GM19324 (cell line): ENCODE results near the gene SLC38A6.

Experiments
- ATAC-seq: cut with Tn5 transposase; IDR thresholded peaks from one replicate; pipeline ENCODE4 v1.9.1; 2021; ENCODE audit warnings: mild to moderate bottlenecking, moderate library complexity; ENCODE audit not compliant: unreplicated experiment, low FRiP score

The SLC38A6 gene

GRCh38 chr14:61099216-61099835, 118.3 kb downstream of the SLC38A6 start:
- ATAC-seq = no peak

GRCh38 chr14:61101803-61102548, 120.9 kb downstream of the SLC38A6 start:
- no peak for ATAC-seq
